Peyer's patch (tissue), 4 donors: ENCODE results near the gene NDOR1.

Experiments
- CTCF ChIP-seq, 6 experiments: fragments of 450-650 bp in 4 of 6; fragments of 200-600 bp in 2 of 6; sonication (generic) in 1 of 6; IDR thresholded peaks; one replicate each; pipeline ENCODE4 v1.5.1; 2017 to 2019; ENCODE audit warnings: antibody characterized with exemption in 6 of 6, mild to moderate bottlenecking in 3 of 6, moderate library complexity in 1 of 6
- POLR2A ChIP-seq, 2 donors: fragments of 450-650 bp; IDR thresholded peaks; one replicate each; pipeline ENCODE4 v1.5.1; 2017; ENCODE audit warnings: antibody characterized with exemption in 2 of 2, mild to moderate bottlenecking in 2 of 2, moderate library complexity in 2 of 2

- TF ChIP-seq CTCF (IDR thresholded peaks at IDR 0.05) (peak in 1 of 6 experiments; percentile 15), POLR2A (IDR thresholded peaks at IDR 0.05) (no peak)
Observed at GRCh38 chr9:137168904-137169856, 36.3 kb upstream of the NDOR1 start.
